GM23248 (cell line): ENCODE results near the gene FSTL4.
"Not testable (repeated sequence)": the region's sequence is repeated elsewhere in the genome, so short reads cannot be mapped to it uniquely, and the experiment has no call there.

Source experiments
- EZH2 ChIP-seq: fragments of 200-600 bp; sonication (generic); IDR thresholded peaks from 2 replicates; pipeline ENCODE4 v1.6.1; 2018; ENCODE audit warnings: antibody characterized with exemption, mild to moderate bottlenecking; ENCODE audit not compliant: insufficient read depth, poor library complexity, severe bottlenecking
- EZH2phosphoT487 ChIP-seq: fragments of 200-600 bp; sonication (generic); IDR thresholded peaks from 2 replicates; pipeline ENCODE4 v1.6.1; 2018; ENCODE audit warnings: antibody characterized with exemption, moderate library complexity, mild to moderate bottlenecking, low read depth; ENCODE audit not compliant: insufficient read depth

DNA sequence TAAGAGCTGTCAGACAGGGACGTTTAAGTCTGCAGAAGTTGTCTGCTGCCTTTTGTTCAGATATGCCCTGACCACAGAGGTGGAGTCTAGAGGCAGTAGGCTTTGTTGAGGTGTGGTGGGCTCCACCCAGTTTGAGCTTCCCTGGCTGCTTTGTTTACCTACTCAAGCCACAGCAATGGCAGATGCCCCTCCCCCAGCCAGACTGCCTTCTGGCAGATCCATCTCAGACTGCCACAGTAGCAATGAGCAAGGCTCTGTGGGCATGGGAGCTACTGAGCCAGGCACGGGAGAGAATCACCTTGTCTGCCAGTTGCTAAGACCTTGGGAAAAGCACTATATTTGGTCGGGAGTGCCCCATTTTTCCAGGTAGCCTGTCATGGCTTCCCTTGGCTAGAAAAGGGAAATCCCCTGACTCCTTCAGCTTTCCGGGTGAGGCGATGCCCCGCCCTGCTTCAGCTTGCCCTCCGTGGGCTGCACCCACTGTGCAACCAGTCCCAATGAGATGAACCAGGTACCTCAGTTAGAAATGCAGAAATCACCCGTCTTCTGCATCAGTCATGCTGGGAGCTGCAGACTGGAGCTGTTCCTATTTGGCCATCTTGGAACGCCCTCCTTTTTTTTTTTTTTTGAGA, 441.5 kb downstream of the FSTL4 start:
- not testable (repeated sequence) for TF ChIP-seq EZH2, EZH2phosphoT487
